Measurements from ENCODE around the gene GRK6.

- no peak for TF ChIP-seq CTCF (IDR thresholded peaks at IDR 0.05; ENCODE audit: poor library complexity, severe bottlenecking)
- no peak for TF ChIP-seq TAF1 (IDR thresholded peaks at IDR 0.05; ENCODE audit: low read depth)
- no peak for TF ChIP-seq EZH2 (IDR thresholded peaks at IDR 0.05; ENCODE audit: borderline replicate concordance, insufficient read depth, low read length, poor library complexity, severe bottlenecking)
- no peak for TF ChIP-seq POLR2AphosphoS5 (IDR thresholded peaks at IDR 0.05)
- TF ChIP-seq EP300 (conservative IDR thresholded peaks at IDR 0.05; ENCODE audit: poor library complexity, severe bottlenecking) = no peak
- no peak for TF ChIP-seq SMC3 (conservative IDR thresholded peaks at IDR 0.05; ENCODE audit: poor library complexity)
- no peak for TF ChIP-seq REST (IDR thresholded peaks at IDR 0.05; ENCODE audit: borderline replicate concordance)
Observed at GRCh38 chr5:177385720-177386119, 40.8 kb upstream of the GRK6 start.

Data from neural cell (in vitro differentiated cells).